Measurements from ENCODE around the gene FZD1. TPM values are rescaled to one million over a fixed set of nuclear protein-coding genes. Genes with fewer than 3 reads are reported as not detected.

The FZD1 gene
- total and polyA plus RNA-seq, 2 of the 4 experiments (the other 2 are of a cell fraction), result 3.6 to 6.8 TPM

GRCh38 chr7:91249506-91250233, 14.6 kb upstream of the FZD1 start (continued):
- peak; percentile 76 for TF ChIP-seq FOS (IDR thresholded peaks at IDR 0.05; ENCODE audit: low read depth, low read length)

- ATAC-seq (ENCODE audit: low read depth) (no peak), DNase-seq (no peak)
- H2AK5ac ChIP-seq (ENCODE audit: low read depth, low read length), result no peak overlapping the region
- no peak overlapping the region for H3K27ac ChIP-seq (ENCODE audit: insufficient read depth, low read length)
- H3K14ac ChIP-seq (replicated peaks; ENCODE audit: low read depth, low read length), result no peak overlapping the region
- no peak overlapping the region for H2BK5ac ChIP-seq (ENCODE audit: low read depth, low read length, poor library complexity, severe bottlenecking)
- H3K4me2 ChIP-seq (ENCODE audit: low read depth, low read length), result no peak overlapping the region
- H3K4ac ChIP-seq (ENCODE audit: low read depth, low read length), result no peak overlapping the region
- POLR2A ChIA-PET (ENCODE audit: unreplicated experiment), result no interaction called here
- H3K36me3 ChIP-seq (ENCODE audit: control insufficient read depth, insufficient read depth, low read length), result no peaks in the 10 kb centered on the region
- no peak overlapping the region for H3K18ac ChIP-seq (ENCODE audit: low read depth, low read length)
- 0 out of 2 replicates have a peak, but pooled peaks cover 8% of the 10 kb centered on the region for H3K9me1 ChIP-seq (ENCODE audit: insufficient read depth, low read length)
- dilution Hi-C loops (cut with HindIII; ENCODE audit: low sequenced_read_pairs, unreplicated experiment) (no loop called here), in situ Hi-C loops (cut with MboI; ENCODE audit: low sequenced_read_pairs) (no loop called here), intact Hi-C loops (cut with micrococcal nuclease) (no loop called here)
- CTCF ChIA-PET, result interaction anchor here (0.5 kb wide), 1 partner anchor 168 kb away, joined by 4 read pairs; no protein-coding TSS in a partner anchor
- no peak overlapping the region for H3K4me3 ChIP-seq (ENCODE audit: insufficient read depth, low read depth, low read length)
- H2BK20ac ChIP-seq (ENCODE audit: low read depth, low read length), result 0 out of 2 replicates have a peak overlapping the region, but pooled peaks have one; percentile 9
- no peak overlapping the region for H2AK9ac ChIP-seq (replicated peaks; ENCODE audit: low read depth, low read length, poor library complexity)
- H3K79me1 ChIP-seq (ENCODE audit: low read depth in 1 of 2, low read length in 2 of 2), result no peaks in the 10 kb centered on the region
- no peaks in the 10 kb centered on the region for H3K9me3 ChIP-seq (ENCODE audit: control insufficient read depth, insufficient read depth, low read length)
- H4K5ac ChIP-seq (ENCODE audit: low read depth, low read length), result no peak overlapping the region
- BruUV-seq (replicated peaks), result no TSS peak
- H2BK120ac ChIP-seq (ENCODE audit: low read depth, low read length), result no peak overlapping the region
- no peaks in the 10 kb centered on the region for H4K20me1 ChIP-seq (ENCODE audit: insufficient read depth, low read length)
- no peak overlapping the region for H4K91ac ChIP-seq (ENCODE audit: insufficient read depth, low read depth, low read length)
- H4K8ac ChIP-seq (ENCODE audit: low read depth in 2 of 2, low read length in 2 of 2), result no peak overlapping the region
- H3K27me3 ChIP-seq (ENCODE audit: control insufficient read depth, insufficient read depth, low read length), result no peaks in the 10 kb centered on the region
- H3K4me1 ChIP-seq (ENCODE audit: control insufficient read depth, insufficient read depth, low read length), result peaks cover 8% of the 10 kb centered on the region
- H2BK15ac ChIP-seq (ENCODE audit: low read depth, low read length), result no peak overlapping the region; the same call in 2 of the 3 replicates
- no peak overlapping the region for H3K9ac ChIP-seq (ENCODE audit: low read depth, low read length)
- H3K56ac ChIP-seq (ENCODE audit: extremely low read depth, insufficient read depth, low read length), result no peak overlapping the region
- 80% methylated on average over 2 of the region's 4 CpGs; no CpG with 5 or more reads in 1 of the 2 experiments for WGBS, 2 experiments (ENCODE audit: extremely low coverage in 2 of 2, insufficient read length in 1 of 2)
- H2AFZ ChIP-seq (replicated peaks; ENCODE audit: low read length, poor library complexity), result no peak overlapping the region
- no peak overlapping the region for H3K23ac ChIP-seq (ENCODE audit: low read depth, low read length)
- TF ChIP-seq CEBPB (IDR thresholded peaks at IDR 0.05; ENCODE audit: low read depth, low read length) (no peak), MAFK (IDR thresholded peaks at IDR 0.05; ENCODE audit: low read depth, low read length) (no peak), CTCF (conservative IDR thresholded peaks at IDR 0.05; ENCODE audit: low read depth, low read length) (no peak), CHD1 (IDR thresholded peaks at IDR 0.05; ENCODE audit: low read depth, low read length) (no peak), MAZ (IDR thresholded peaks at IDR 0.05; ENCODE audit: borderline replicate concordance, low read depth, low read length) (no peak)
These were observed 13.5 kb upstream of the FZD1 start for GRCh38 chr7:91250706-91251105.
